Chondrocyte (in vitro differentiated cells): ENCODE results near the gene ZNRF2. TPM values are rescaled to one million over a fixed set of nuclear protein-coding genes. Genes with fewer than 3 reads are reported as not detected.

Source experiments
- DNase-seq: peaks from one replicate; pipeline ENCODE4 v3.0.0; 2021; ENCODE audit warnings: mixed read lengths, low spot score
- H3K27ac Mint-ChIP-seq: one replicate; pipeline ENCODE4 v1.8.0; 2021; ENCODE audit warnings: mild to moderate bottlenecking, moderate library complexity, mixed read lengths; ENCODE audit not compliant: unreplicated experiment
- H3K27me3 Mint-ChIP-seq: 2 replicates; pipeline ENCODE4 v1.8.0; 2021; ENCODE audit warnings: low read depth, mixed read lengths
- H3K36me3 Mint-ChIP-seq: 2 replicates; pipeline ENCODE4 v1.8.0; 2021; ENCODE audit warnings: low read depth, mixed read lengths
- H3K4me1 Mint-ChIP-seq: 2 replicates; pipeline ENCODE4 v1.8.0; 2021; ENCODE audit warnings: low read depth, mild to moderate bottlenecking, mixed read lengths
- H3K4me3 Mint-ChIP-seq: one replicate; pipeline ENCODE4 v1.8.0; 2021; ENCODE audit warnings: mild to moderate bottlenecking, moderate library complexity, mixed read lengths; ENCODE audit not compliant: unreplicated experiment
- H3K9me3 Mint-ChIP-seq: 2 replicates; pipeline ENCODE4 v1.8.0; 2021; ENCODE audit warnings: low read depth, mixed read lengths
- total RNA-seq: library from RNA; stranded (reverse); gene quantifications from 3 replicates; pipeline ENCODE4 v1.2.1, GENCODE V29; 2021
- TF ChIP-seq, protein P1 (sequence below): fragments of 200-600 bp; sonication (generic); IDR thresholded peaks from 2 replicates; pipeline ENCODE4 v1.5.0; 2021; ENCODE audit warnings: antibody characterized with exemption, mild to moderate bottlenecking, moderate library complexity

ZNRF2 gene
- total RNA-seq, 1 donor from 2014 or later = 5.3 TPM

DNA sequence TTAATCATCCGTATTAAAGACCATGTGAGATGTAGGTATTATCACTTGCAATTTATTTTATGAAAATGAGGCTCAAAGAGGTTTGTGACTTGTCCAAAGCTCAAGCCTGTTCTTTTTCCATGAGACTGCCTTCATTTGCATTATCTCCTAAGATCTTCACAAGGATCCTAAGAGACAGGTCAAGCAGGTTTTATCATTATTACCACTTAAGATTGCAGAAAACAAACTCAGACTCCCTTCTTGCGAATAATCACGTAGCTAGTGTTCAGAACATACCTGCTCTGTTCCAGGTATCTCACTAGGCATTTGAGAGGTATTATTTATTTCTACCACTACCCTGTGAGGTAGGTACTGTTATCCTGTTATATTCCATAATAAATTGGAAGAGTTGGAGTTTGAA is 64.8 kb downstream of the ZNRF2 start:
- H3K4me1 Mint-ChIP-seq = peaks cover 25% of the 10 kb centered on the region
- no peak overlapping the region for H3K4me3 Mint-ChIP-seq
- H3K9me3 Mint-ChIP-seq = no peaks in the 10 kb centered on the region
- no peak overlapping the region for H3K27ac Mint-ChIP-seq
- H3K27me3 Mint-ChIP-seq = no peaks in the 10 kb centered on the region
- no peaks in the 10 kb centered on the region for H3K36me3 Mint-ChIP-seq
- DNase-seq = no peak
- TF ChIP-seq, protein P1, sequence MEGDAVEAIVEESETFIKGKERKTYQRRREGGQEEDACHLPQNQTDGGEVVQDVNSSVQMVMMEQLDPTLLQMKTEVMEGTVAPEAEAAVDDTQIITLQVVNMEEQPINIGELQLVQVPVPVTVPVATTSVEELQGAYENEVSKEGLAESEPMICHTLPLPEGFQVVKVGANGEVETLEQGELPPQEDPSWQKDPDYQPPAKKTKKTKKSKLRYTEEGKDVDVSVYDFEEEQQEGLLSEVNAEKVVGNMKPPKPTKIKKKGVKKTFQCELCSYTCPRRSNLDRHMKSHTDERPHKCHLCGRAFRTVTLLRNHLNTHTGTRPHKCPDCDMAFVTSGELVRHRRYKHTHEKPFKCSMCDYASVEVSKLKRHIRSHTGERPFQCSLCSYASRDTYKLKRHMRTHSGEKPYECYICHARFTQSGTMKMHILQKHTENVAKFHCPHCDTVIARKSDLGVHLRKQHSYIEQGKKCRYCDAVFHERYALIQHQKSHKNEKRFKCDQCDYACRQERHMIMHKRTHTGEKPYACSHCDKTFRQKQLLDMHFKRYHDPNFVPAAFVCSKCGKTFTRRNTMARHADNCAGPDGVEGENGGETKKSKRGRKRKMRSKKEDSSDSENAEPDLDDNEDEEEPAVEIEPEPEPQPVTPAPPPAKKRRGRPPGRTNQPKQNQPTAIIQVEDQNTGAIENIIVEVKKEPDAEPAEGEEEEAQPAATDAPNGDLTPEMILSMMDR = no peak

DNA sequence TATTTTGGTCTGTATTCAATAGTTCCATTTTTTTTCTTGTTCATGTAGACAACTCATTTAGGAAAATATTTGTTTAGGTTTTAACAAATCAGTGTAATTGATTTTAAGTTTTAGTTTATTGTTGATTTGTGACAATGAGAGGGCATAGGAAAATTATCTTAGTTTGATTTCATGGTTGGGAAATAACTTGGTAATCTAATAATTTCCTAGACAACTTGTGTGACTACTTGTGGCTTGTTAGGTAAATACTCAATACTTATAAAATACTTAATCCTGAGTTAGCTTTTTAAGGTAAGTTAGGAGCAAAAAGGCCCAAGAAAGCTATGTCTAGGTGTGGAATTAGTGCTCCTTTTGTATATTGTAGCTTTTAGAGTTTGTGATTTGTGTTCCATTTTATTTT is 65.4 kb downstream of the ZNRF2 start:
- Mint-ChIP-seq H3K27ac (no peak overlapping the region), H3K4me1 (peaks cover 21% of the 10 kb centered on the region), H3K27me3 (no peaks in the 10 kb centered on the region), H3K4me3 (no peak overlapping the region), H3K9me3 (no peaks in the 10 kb centered on the region), H3K36me3 (no peaks in the 10 kb centered on the region)
- DNase-seq = no peak
- TF ChIP-seq, protein P1 = no peak

DNA sequence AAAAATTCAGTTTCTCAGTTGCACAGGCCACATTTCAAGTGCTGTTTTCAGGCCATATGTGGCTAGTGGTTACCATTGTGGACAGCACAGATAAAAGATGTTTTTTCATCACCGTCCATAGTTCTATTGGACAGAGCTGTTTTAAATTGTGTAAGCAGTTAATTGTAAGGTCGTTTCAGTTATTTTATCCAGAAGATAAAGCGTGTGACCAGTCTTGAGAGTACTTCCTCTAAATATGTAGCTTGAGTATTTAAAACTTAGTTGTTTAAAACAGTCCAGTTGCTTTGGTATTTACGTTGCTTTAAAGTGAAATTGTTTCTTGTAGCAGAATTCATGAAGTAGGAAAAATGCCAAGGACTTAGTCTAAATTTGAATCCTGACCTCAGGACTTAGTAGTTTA is 66.9 kb downstream of the ZNRF2 start:
- TF ChIP-seq, protein P1 = no peak
- Mint-ChIP-seq H3K4me3 (no peak overlapping the region), H3K27ac (no peak overlapping the region), H3K4me1 (peaks cover 16% of the 10 kb centered on the region), H3K9me3 (no peaks in the 10 kb centered on the region), H3K36me3 (no peaks in the 10 kb centered on the region), H3K27me3 (no peaks in the 10 kb centered on the region)
- DNase-seq = no peak

DNA sequence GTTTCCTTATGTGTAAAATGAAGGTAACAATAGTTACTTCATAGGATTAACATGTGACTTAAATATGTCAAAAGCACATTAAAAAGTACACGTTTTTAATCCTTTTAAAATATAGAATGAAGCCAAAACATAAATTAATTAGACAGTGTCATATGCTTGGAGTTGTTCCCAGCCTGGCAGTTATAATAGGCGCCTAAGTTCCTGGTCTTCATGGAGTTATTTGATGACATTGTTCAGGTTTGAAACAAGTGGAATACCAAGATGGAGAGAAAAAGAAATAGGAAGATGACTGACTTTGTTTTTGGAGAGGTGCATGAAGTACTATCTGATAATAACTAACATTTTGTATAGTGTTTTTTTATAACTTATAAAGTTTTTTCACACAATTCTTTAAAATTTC is 67.3 kb downstream of the ZNRF2 start:
- no peak overlapping the region for H3K27ac Mint-ChIP-seq
- TF ChIP-seq, protein P1 = no peak
- DNase-seq = no peak
- peaks cover 16% of the 10 kb centered on the region for H3K4me1 Mint-ChIP-seq
- no peaks in the 10 kb centered on the region for H3K36me3 Mint-ChIP-seq
- no peaks in the 10 kb centered on the region for H3K27me3 Mint-ChIP-seq
- no peaks in the 10 kb centered on the region for H3K9me3 Mint-ChIP-seq
- no peak overlapping the region for H3K4me3 Mint-ChIP-seq

DNA sequence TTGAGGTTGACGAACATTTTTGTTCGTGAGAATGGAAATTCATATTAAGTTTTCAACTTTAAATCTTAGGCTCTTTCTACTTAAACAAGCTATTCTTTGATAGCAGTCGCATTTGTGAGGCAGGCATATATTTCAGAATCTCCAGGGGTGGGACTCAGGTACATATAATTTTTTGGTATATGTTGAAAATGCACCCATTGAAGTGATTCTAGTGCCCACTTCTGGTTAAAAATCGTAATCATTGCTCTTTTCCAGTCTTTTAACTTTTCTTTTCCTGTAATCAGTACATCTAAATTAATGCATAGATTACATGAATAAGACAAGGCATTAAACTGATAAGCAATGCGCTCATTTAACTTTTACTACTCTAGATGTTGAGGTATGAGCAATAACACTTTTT is 67.8 kb downstream of the ZNRF2 start:
- Mint-ChIP-seq H3K4me1 (peaks cover 19% of the 10 kb centered on the region), H3K9me3 (no peaks in the 10 kb centered on the region), H3K27ac (no peak overlapping the region), H3K36me3 (no peaks in the 10 kb centered on the region), H3K4me3 (no peak overlapping the region), H3K27me3 (no peaks in the 10 kb centered on the region)
- no peak for DNase-seq
- TF ChIP-seq, protein P1 = peak; percentile 47
